Panc1 (cell line): ENCODE measurements around the gene IL3RA. TPM values are rescaled to one million over a fixed set of nuclear protein-coding genes. Genes with fewer than 3 reads are reported as not detected.

Experiments
- ATAC-seq: fragments of 200-7000 bp; cut with Tn5 transposase; 2 replicates; pipeline ENCODE4 v1.9.1; 2020; ENCODE audit warnings: mild to moderate bottlenecking, moderate library complexity
- BruUV-seq: library from RNA; stranded (reverse); fragments of 400-500 nt; replicated peaks from 2 replicates; lab custom pipeline; 2021; lab: Mats Ljungman, UMichigan
- CTCF ChIA-PET: fragments of 300-600 bp; sonication (Branson Sonifier 250); formaldehyde crosslinking; loops from one replicate; lab custom pipeline; 2022; ENCODE audit warnings: antibody characterized with exemption; lab: Charles Lee
- POLR2A ChIA-PET: fragments of 300-600 bp; sonication (Branson Sonifier 250); formaldehyde crosslinking; loops from one replicate; lab custom pipeline; 2022; ENCODE audit warnings: antibody characterized with exemption; lab: Charles Lee
- DNase-seq: peaks from one replicate; pipeline ENCODE4 v3.0.0-alpha.2; 2010; ENCODE audit warnings: low read depth, low spot score
- H3K27ac ChIP-seq: 2 replicates; pipeline ENCODE4 v1.5.1; 2011; ENCODE audit warnings: mild to moderate bottlenecking, low read length, inconsistent platforms
- H3K27me3 ChIP-seq: fragments of 200-500 bp; sonication (Bioruptor generic); 2 replicates; pipeline ENCODE4 v1.6.0; 2014; ENCODE audit warnings: low read length, inconsistent platforms; ENCODE audit not compliant: control insufficient read depth, insufficient read depth
- H3K36me3 ChIP-seq: fragments of 200-500 bp; sonication (Bioruptor generic); 2 replicates; pipeline ENCODE4 v1.5.1; 2014; ENCODE audit warnings: inconsistent platforms, mild to moderate bottlenecking, low read length, moderate library complexity; ENCODE audit not compliant: control insufficient read depth, insufficient read depth
- H3K4me1 ChIP-seq: 2 replicates; pipeline ENCODE4 v1.5.1; 2011; ENCODE audit warnings: inconsistent platforms, mild to moderate bottlenecking, low read length, moderate library complexity; ENCODE audit not compliant: control insufficient read depth, insufficient read depth
- H3K4me3 ChIP-seq, 2 experiments: 2 replicates each; pipeline ENCODE4 v1.5.1; 2011 to 2012; ENCODE audit warnings: low read depth in 2 of 2, low read length in 2 of 2, mild to moderate bottlenecking in 2 of 2, inconsistent platforms in 1 of 2, moderate library complexity in 1 of 2
- H3K9me3 ChIP-seq: fragments of 200-500 bp; sonication (Bioruptor generic); 2 replicates; pipeline ENCODE4 v1.5.1; 2014; ENCODE audit warnings: low read depth, mild to moderate bottlenecking, inconsistent platforms, low read length, moderate library complexity; ENCODE audit not compliant: control insufficient read depth, insufficient read depth
- CTCF ChIP-seq: fragments of 450-650 bp; IDR thresholded peaks from 2 replicates; pipeline ENCODE4 v1.5.1; 2017; ENCODE audit warnings: mild to moderate bottlenecking
- POLR2AphosphoS5 ChIP-seq: IDR thresholded peaks from 2 replicates; pipeline ENCODE4 v1.6.1; 2012; ENCODE audit warnings: mild to moderate bottlenecking, low read depth, low read length, moderate library complexity
- REST ChIP-seq, 2 experiments: IDR thresholded peaks; 2 replicates each; pipeline ENCODE4 v1.6.1; 2011 to 2012; ENCODE audit warnings: low read depth in 2 of 2, control low read depth in 1 of 2, low read length in 1 of 2, mild to moderate bottlenecking in 1 of 2, moderate library complexity in 1 of 2; ENCODE audit not compliant: insufficient read depth in 1 of 2
- SIN3A ChIP-seq: IDR thresholded peaks from 2 replicates; pipeline ENCODE4 v1.6.1; 2012; ENCODE audit warnings: low read depth, mild to moderate bottlenecking, low read length, moderate library complexity, borderline replicate concordance; ENCODE audit not compliant: insufficient read depth
- TCF7L2 ChIP-seq: IDR thresholded peaks from 2 replicates; pipeline ENCODE4 v1.6.1; 2011; ENCODE audit warnings: mild to moderate bottlenecking, low read depth, low read length, inconsistent platforms
- in situ Hi-C: cut with HindIII; loops from 2 replicates; pipeline ENCODE4 v1.10.0; 2016; ENCODE audit warnings: low sequenced_read_pairs, low pct_unique_long_range_greater_than_20kb
- intact Hi-C: fragments of 100-400 bp; cut with micrococcal nuclease; formaldehyde crosslinking; loops from one replicate; pipeline ENCODE4 v1.10.0; 2022; ENCODE audit not compliant: unreplicated experiment
- total RNA-seq: library from RNA; stranded (reverse); gene quantifications from one replicate; pipeline ENCODE4 v1.2.1, GENCODE V29; 2021; ENCODE audit not compliant: unreplicated experiment

Gene IL3RA
- total RNA-seq, 1 experiment from 2014 or later, result 0.28 TPM

- intact Hi-C loops, result no loop called here
- no peak for TF ChIP-seq TCF7L2
- no peak for TF ChIP-seq SIN3A
- no peak for TF ChIP-seq CTCF
- no peak for TF ChIP-seq REST (IDR thresholded peaks at IDR 0.05; ENCODE audit: insufficient read depth in 1 of 2, low read depth in 2 of 2, low read length in 1 of 2)
- TF ChIP-seq POLR2AphosphoS5, result no peak
- BruUV-seq, result no TSS peak
- no peak overlapping the region for H3K4me3 ChIP-seq
- H3K27me3 ChIP-seq, result no peaks in the 10 kb centered on the region
- in situ Hi-C loops, result no loop called here
- ChIA-PET POLR2A (no interaction called here), CTCF (no interaction called here)
- no peak overlapping the region for H3K27ac ChIP-seq
- no peaks in the 10 kb centered on the region for H3K9me3 ChIP-seq
- ATAC-seq (no peak), DNase-seq (no peak)
- H3K36me3 ChIP-seq, result no peaks in the 10 kb centered on the region
- H3K4me1 ChIP-seq, result no peaks in the 10 kb centered on the region
Observed at GRCh38 chrX:1316527-1316926, 20.1 kb upstream of the IL3RA start.

GRCh38 chrX:1321674-1322073 is 14.9 kb upstream of the IL3RA start:
- no peaks in the 10 kb centered on the region for H3K4me1 ChIP-seq
- no peaks in the 10 kb centered on the region for H3K9me3 ChIP-seq
- H3K27me3 ChIP-seq, result no peaks in the 10 kb centered on the region
- TF ChIP-seq REST (IDR thresholded peaks at IDR 0.05; ENCODE audit: insufficient read depth in 1 of 2, low read depth in 2 of 2, low read length in 1 of 2) (no peak), TCF7L2 (no peak), SIN3A (no peak)
- BruUV-seq, result no TSS peak
- intact Hi-C loops (no loop called here), in situ Hi-C loops (no loop called here)
- ChIA-PET POLR2A (no interaction called here), CTCF (no interaction called here)
- no peak overlapping the region for H3K27ac ChIP-seq
- DNase-seq (no peak), ATAC-seq (no peak)
- H3K4me3 ChIP-seq, result no peak overlapping the region
- no peaks in the 10 kb centered on the region for H3K36me3 ChIP-seq
